ENCODE measurements around the gene HEPACAM2.

Gene HEPACAM2

GRCh38 chr7:93226310-93226709 is at the start of gene HEPACAM2:
HEPACAM2 (minus strand) TSS chr7:93226469.
- DNase-seq (ENCODE audit: insufficient read length, low spot score), result no peak

GRCh38 chr7:93265220-93265619 is 39.0 kb upstream of the HEPACAM2 start:
- FAIRE-seq (no peak), DNase-seq (ENCODE audit: insufficient read length, low spot score) (no peak)

More at GRCh38 chr7:93226310-93226709, at the start of gene HEPACAM2:
- FAIRE-seq, result no peak

- DNase-seq (ENCODE audit: insufficient read length, low spot score) (no peak), FAIRE-seq (no peak)
Measured at GRCh38 chr7:93262535-93262934, 36.3 kb upstream of the HEPACAM2 start.

- FAIRE-seq (no peak), DNase-seq (ENCODE audit: insufficient read length, low spot score) (no peak)
Measured at GRCh38 chr7:93258661-93259060, 32.4 kb upstream of the HEPACAM2 start.

GRCh38 chr7:93249491-93250148 is 23.4 kb upstream of the HEPACAM2 start:
- FAIRE-seq (no peak), DNase-seq (ENCODE audit: insufficient read length, low spot score) (no peak)

GRCh38 chr7:93245525-93246432 is 19.5 kb upstream of the HEPACAM2 start:
- no peak for FAIRE-seq
- DNase-seq (ENCODE audit: insufficient read length, low spot score), result peak; percentile 0

- FAIRE-seq (no peak), DNase-seq (ENCODE audit: insufficient read length, low spot score) (no peak)
Measured at GRCh38 chr7:93242106-93242505, 15.8 kb upstream of the HEPACAM2 start.

- FAIRE-seq (no peak), DNase-seq (ENCODE audit: insufficient read length, low spot score) (no peak)
Measured at GRCh38 chr7:93239824-93240223, 13.6 kb upstream of the HEPACAM2 start.

- FAIRE-seq, result no peak
- DNase-seq (ENCODE audit: insufficient read length, low spot score), result no peak
Measured at GRCh38 chr7:93238748-93239147, 12.5 kb upstream of the HEPACAM2 start.

- FAIRE-seq, result no peak
Measured at GRCh38 chr7:93238131-93238530, 11.9 kb upstream of the HEPACAM2 start.

GRCh38 chr7:93235541-93235940 is 9.3 kb upstream of the HEPACAM2 start:
- FAIRE-seq (no peak), DNase-seq (ENCODE audit: insufficient read length, low spot score) (no peak)

More at GRCh38 chr7:93238131-93238530, 11.9 kb upstream of the HEPACAM2 start:
- no peak for DNase-seq (ENCODE audit: insufficient read length, low spot score)

- DNase-seq (ENCODE audit: insufficient read length, low spot score) (peak; percentile 2), FAIRE-seq (no peak)
Measured at GRCh38 chr7:93232673-93233018, 6.4 kb upstream of the HEPACAM2 start.

- peak; percentile 81 for DNase-seq (ENCODE audit: insufficient read length, low spot score)
- no peak for FAIRE-seq
Measured at GRCh38 chr7:93231799-93232672, 5.8 kb upstream of the HEPACAM2 start, which contains the start of gene VPS50. VPS50 (plus strand) TSS chr7:93232366; CDS start chr7:93232468, 102 bp downstream.

- FAIRE-seq (no peak), DNase-seq (ENCODE audit: insufficient read length, low spot score) (no peak)
Measured at GRCh38 chr7:93231259-93231658, 5.0 kb upstream of the HEPACAM2 start.

- no peak for FAIRE-seq
- peak; percentile 17 for DNase-seq (ENCODE audit: insufficient read length, low spot score)
Measured at GRCh38 chr7:93228302-93228701, 2.0 kb upstream of the HEPACAM2 start.

GRCh38 chr7:93219868-93220267 is 6.4 kb downstream of the HEPACAM2 start:
- no peak for FAIRE-seq
- no peak for DNase-seq (ENCODE audit: insufficient read length, low spot score)

- no peak for FAIRE-seq
Measured at GRCh38 chr7:93218997-93219827, 7.1 kb downstream of the HEPACAM2 start.

GRCh38 chr7:93212881-93213280 is 13.4 kb downstream of the HEPACAM2 start:
- FAIRE-seq (no peak), DNase-seq (ENCODE audit: insufficient read length, low spot score) (no peak)

More at GRCh38 chr7:93218997-93219827, 7.1 kb downstream of the HEPACAM2 start:
- DNase-seq (ENCODE audit: insufficient read length, low spot score), result no peak

- FAIRE-seq, result no peak
- no peak for DNase-seq (ENCODE audit: insufficient read length, low spot score)
Measured at GRCh38 chr7:93211228-93211818, 14.9 kb downstream of the HEPACAM2 start.

- FAIRE-seq (no peak), DNase-seq (ENCODE audit: insufficient read length, low spot score) (no peak)
Measured at GRCh38 chr7:93205046-93205445, 21.2 kb downstream of the HEPACAM2 start.

All from HTR-8/SVneo (cell line).